GM20431 (cell line): Measurements from ENCODE around the gene SMARCB1.
"Not testable (repeated sequence)": the region's sequence is repeated elsewhere in the genome, so short reads cannot be mapped to it uniquely, and the experiment has no call there.

Experiments used
- in situ Hi-C: fragments of 300-500 bp; cut with MseI, MboI; formaldehyde crosslinking; loops from one replicate; pipeline ENCODE4 v1.15.0; 2020; ENCODE audit warnings: low sequenced_read_pairs; ENCODE audit not compliant: unreplicated experiment

Gene SMARCB1

DNA sequence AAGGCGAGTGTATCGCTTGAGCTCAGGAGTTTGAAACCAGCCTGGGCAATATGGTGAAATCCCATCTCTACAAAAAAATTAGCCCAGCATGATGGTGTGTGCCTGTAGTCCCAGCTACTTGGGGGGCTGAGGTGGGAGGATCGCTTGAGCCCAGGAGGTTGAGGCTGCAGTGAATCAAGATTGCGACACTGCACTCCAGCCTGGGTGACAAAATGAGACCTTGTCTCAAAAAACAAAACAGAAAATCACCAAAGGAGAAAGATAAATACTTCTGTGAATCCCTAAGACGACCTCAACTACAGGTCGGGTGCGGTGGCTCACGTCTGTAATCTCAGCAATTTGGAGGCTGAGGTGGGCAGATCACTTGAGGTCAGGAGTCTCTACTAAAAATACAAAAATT is 73.4 kb downstream of the SMARCB1 start:
- in situ Hi-C loops = not testable (repeated sequence)

DNA sequence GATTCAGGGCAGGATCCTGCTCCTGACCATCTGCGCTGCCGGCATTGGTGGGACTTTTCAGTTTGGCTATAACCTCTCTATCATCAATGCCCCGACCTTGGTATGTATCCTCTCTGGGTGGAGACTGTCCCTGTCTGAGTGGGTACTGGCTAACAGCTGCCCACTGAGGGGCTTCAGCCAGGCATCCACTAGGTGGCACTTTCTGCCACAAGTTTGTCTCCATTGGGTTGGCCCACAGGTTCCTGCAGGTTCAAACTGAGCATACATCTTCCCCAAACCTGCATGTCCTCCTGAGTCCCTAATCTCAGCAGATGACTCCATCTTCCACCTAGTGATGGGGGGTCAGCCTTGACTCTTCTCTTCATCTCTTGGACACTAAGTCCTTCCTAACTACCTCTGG is 75.3 kb downstream of the SMARCB1 start:
- in situ Hi-C loops = no loop called here

DNA sequence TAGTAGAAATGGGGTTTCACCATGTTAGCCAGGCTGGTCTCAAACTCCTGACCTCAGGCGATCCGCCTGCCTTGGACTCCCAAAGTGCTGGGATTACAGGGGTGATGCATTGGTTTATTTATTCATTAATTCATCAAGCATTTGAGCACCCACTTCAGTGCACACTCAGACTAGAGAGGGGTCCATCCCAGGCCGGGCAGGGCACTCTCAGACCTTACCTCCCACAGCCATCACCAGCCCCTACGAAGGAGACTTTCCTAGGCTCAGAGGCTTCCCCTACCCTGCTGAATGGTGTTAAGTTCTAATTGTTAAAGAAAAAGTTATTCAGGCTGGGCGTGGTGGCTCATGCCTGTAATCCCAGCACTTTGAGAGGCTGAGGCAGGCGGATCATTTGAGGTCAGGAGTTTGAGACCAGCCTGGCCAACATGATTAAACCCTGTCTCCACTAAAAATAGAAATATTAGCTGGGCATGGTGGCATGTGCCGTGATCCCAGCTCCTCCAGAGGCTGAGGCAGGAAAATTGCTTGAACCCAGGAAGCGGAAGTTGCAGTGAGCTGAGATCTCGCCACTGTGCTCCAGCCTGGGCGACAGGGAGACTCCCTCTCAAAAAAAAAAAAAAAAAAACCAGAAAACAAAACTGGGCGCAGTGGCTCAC is 77.9 kb downstream of the SMARCB1 start:
- in situ Hi-C loops = not testable (repeated sequence)

DNA sequence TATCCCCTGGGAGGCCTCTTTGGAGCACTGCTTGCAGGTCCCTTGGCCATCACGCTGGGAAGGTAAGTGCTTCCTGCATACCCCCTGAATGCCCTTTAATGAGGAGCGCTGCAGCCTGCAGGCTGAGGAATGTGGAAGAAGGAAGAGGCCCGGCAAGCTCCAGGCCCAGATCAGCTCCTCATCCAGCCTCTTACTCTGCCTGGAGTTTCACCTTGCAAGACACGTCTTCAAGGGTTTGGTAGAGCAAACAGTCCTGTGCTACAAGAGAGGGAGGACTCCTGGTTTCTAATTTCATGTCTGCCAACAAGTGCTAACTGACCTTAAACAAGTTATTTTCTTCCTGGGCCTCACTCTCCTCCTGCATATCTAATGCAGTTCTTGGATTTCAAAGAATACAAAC is 81.8 kb downstream of the SMARCB1 start:
- in situ Hi-C loops = no loop called here

DNA sequence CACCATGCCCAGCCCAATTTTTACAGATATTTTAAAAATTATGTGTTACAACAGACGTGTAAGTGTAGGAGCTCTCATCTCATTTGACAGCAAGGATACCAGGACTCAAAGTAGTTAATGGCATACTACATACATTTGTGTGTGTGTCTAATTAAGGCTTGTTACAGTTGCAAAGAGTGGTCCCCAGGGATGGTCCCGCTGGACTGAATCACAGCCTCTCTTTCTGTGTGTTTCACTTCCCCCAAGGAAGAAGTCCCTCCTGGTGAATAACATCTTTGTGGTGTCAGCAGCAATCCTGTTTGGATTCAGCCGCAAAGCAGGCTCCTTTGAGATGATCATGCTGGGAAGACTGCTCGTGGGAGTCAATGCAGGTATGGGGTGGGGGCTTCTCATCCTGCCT is 88.1 kb downstream of the SMARCB1 start:
- in situ Hi-C loops = no loop called here

DNA sequence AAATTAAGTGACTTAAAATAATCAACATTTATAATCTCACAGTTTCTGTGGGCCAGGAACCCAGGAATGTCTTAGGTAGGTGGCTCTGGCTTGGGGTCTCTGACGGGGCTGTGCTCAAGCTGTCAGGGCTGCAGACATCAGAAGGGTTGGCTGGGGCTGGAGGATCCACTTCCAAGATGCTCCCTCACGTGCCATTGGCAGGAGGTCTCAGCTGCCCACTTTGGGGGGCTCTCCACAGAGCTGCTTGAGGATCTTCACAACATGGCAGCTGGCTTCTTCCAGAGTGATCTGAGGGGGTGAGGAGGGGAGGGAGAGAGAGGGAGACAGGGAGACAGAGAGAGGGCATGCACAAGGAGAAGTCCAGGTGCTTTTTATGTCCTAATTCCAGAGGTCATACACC is 89.0 kb downstream of the SMARCB1 start:
- in situ Hi-C loops = no loop called here

DNA sequence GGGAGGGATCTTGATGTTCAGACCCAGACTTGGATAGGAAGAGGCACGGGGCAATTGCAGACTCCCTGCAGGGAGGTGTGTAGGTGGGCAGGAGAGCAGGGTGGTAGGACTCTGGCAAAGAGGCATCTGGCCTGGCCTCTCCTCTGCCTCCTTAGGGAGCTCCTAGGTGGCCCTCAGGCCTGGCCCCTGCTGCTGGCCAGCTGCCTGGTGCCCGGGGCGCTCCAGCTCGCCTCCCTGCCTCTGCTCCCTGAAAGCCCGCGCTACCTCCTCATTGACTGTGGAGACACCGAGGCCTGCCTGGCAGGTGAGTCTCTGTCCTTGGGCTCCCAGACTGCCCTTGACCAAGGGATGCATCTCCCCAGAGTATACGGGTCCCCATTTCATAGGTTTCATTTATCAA is 90.8 kb downstream of the SMARCB1 start:
- in situ Hi-C loops = no loop called here

DNA sequence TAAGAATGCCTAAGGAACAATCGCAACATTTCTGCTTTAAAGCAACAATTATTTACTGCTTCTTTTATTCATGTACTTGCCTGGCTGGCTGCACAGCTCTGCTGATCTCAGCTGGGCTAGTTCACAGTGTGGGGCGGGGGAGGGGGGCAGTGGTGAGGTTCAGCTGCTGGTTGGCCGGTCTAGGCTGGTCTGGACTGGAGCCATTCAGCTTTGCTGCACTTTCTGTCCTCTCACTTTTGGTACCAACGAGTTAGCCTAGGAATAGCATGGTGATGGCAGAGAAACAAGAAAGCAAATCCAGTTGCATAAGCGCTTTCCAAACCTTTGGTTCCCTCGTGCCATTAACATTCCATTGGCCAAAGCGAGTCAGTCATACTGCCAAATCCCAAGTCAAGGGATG is 91.5 kb downstream of the SMARCB1 start:
- in situ Hi-C loops = no loop called here

DNA sequence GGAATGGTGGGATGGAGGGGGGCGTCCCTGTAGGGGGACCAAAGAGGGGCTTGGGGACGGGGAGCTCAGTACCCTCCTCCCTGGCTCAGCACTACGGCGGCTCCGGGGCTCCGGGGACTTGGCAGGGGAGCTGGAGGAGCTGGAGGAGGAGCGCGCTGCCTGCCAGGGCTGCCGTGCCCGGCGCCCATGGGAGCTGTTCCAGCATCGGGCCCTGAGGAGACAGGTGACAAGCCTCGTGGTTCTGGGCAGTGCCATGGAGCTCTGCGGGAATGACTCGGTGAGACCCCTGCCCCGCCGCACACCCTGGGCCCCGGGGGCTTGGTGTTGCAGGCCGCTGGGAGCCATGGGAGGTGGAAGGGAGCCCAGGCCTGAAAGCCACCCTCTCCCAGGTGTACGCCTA is 95.6 kb downstream of the SMARCB1 start:
- in situ Hi-C loops = no loop called here

DNA sequence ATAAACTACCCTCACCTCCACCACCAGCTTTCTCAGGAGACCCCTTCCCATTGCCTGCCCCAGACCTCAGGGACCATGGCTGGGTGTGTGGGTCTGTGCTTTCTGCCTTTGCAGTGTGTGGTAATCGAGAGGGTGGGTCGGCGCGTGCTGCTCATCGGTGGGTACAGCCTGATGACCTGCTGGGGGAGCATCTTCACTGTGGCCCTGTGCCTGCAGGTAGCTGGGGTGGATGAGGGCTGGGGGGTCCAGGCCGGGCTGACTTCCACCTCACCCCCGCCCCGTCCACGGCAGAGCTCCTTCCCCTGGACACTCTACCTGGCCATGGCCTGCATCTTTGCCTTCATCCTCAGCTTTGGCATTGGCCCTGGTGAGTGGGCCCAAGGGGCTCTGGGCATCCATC is 96.9 kb downstream of the SMARCB1 start:
- in situ Hi-C loops = no loop called here

DNA sequence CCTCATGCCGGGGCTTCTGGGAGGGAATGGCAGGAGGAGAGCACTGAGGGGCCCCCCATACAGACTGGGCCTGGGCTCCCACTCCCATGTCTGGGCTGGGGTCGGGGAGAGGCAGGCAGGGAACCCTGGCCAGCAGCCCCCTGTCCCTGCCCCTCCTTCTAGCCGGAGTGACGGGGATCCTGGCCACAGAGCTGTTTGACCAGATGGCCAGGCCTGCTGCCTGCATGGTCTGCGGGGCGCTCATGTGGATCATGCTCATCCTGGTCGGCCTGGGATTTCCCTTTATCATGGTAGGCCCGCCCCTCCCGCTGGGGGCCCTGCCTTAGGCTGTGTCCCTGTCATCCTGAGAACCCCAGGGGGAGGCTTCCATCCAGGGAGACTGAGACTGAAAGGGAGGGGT is 97.4 kb downstream of the SMARCB1 start:
- in situ Hi-C loops = no loop called here
